Measurements from ENCODE around the gene ATP1B2. TPM values are rescaled to one million over a fixed set of nuclear protein-coding genes. Genes with fewer than 3 reads are reported as not detected.

ATP1B2 gene
- polyA plus RNA-seq, 1 of the 3 experiments (the other 2 are of a cell fraction) = 0.05 TPM

GRCh38 chr17:7700510-7700909 is 49.8 kb downstream of the ATP1B2 start:
- no peaks in the 10 kb centered on the region for H3K27me3 ChIP-seq (ENCODE audit: insufficient read depth)
- no peak for TF ChIP-seq MEF2A (IDR thresholded peaks at IDR 0.05; ENCODE audit: borderline replicate concordance, low read depth)
- TF ChIP-seq TCF12 (IDR thresholded peaks at IDR 0.05) = no peak
- no peak for TF ChIP-seq NFIC (IDR thresholded peaks at IDR 0.05; ENCODE audit: borderline replicate concordance)
- TF ChIP-seq RXRA (IDR thresholded peaks at IDR 0.05; ENCODE audit: borderline replicate concordance, low read depth) = no peak
- TF ChIP-seq, protein P1, sequence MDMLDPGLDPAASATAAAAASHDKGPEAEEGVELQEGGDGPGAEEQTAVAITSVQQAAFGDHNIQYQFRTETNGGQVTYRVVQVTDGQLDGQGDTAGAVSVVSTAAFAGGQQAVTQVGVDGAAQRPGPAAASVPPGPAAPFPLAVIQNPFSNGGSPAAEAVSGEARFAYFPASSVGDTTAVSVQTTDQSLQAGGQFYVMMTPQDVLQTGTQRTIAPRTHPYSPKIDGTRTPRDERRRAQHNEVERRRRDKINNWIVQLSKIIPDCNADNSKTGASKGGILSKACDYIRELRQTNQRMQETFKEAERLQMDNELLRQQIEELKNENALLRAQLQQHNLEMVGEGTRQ (IDR thresholded peaks at IDR 0.05; ENCODE audit: borderline replicate concordance, low read depth, low read length) = no peak
- no peak for TF ChIP-seq RFX5 (IDR thresholded peaks at IDR 0.05; ENCODE audit: low read length)
- TF ChIP-seq FOSL2 (IDR thresholded peaks at IDR 0.05; ENCODE audit: borderline replicate concordance, low read depth) = no peak
- no peak for TF ChIP-seq EP300 (IDR thresholded peaks at IDR 0.05; ENCODE audit: borderline replicate concordance in 1 of 2, low read depth in 1 of 2, low read length in 1 of 2)
- TF ChIP-seq TAF1 (IDR thresholded peaks at IDR 0.05; ENCODE audit: borderline replicate concordance, low read depth, low read length) = no peak
- TF ChIP-seq, protein P2, sequence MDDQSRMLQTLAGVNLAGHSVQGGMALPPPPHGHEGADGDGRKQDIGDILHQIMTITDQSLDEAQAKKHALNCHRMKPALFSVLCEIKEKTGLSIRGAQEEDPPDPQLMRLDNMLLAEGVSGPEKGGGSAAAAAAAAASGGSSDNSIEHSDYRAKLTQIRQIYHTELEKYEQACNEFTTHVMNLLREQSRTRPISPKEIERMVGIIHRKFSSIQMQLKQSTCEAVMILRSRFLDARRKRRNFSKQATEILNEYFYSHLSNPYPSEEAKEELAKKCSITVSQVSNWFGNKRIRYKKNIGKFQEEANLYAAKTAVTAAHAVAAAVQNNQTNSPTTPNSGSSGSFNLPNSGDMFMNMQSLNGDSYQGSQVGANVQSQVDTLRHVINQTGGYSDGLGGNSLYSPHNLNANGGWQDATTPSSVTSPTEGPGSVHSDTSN (IDR thresholded peaks at IDR 0.05) = no peak
- no peak for TF ChIP-seq NRF1 (IDR thresholded peaks at IDR 0.05; ENCODE audit: low read depth, low read length)
- TF ChIP-seq TEAD4 (IDR thresholded peaks at IDR 0.05; ENCODE audit: borderline replicate concordance, insufficient read depth) = no peak
- no peak for TF ChIP-seq MXI1 (IDR thresholded peaks at IDR 0.05; ENCODE audit: low read depth, low read length)
- TF ChIP-seq ZBTB33 (IDR thresholded peaks at IDR 0.05; ENCODE audit: borderline replicate concordance, low read depth) = no peak
- TF ChIP-seq, protein P3, sequence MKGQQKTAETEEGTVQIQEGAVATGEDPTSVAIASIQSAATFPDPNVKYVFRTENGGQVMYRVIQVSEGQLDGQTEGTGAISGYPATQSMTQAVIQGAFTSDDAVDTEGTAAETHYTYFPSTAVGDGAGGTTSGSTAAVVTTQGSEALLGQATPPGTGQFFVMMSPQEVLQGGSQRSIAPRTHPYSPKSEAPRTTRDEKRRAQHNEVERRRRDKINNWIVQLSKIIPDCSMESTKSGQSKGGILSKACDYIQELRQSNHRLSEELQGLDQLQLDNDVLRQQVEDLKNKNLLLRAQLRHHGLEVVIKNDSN (IDR thresholded peaks at IDR 0.05; ENCODE audit: borderline replicate concordance, low read depth) = no peak
- TF ChIP-seq, protein P4, sequence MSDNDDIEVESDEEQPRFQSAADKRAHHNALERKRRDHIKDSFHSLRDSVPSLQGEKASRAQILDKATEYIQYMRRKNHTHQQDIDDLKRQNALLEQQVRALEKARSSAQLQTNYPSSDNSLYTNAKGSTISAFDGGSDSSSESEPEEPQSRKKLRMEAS (IDR thresholded peaks at IDR 0.05; ENCODE audit: low read depth) = no peak
- 84% methylated on average over 7 of the region's 7 CpGs for WGBS (ENCODE audit: low lambda C conversion rate)
- ChIA-PET POLR2A (no interaction called here), CTCF (interaction anchor here (2.8 kb wide), 1 partner anchor 13 kb away, joined by 15 read pairs; the partner anchor contains the start of genes TP53 and WRAP53)
- H3K4me3 ChIP-seq (ENCODE audit: low read depth in 2 of 2, low read length in 1 of 2) = no peak overlapping the region
- H3K9me2 ChIP-seq = no peaks in the 10 kb centered on the region
- H2AFZ ChIP-seq (ENCODE audit: low read depth) = no peak overlapping the region
- H4K20me1 ChIP-seq (ENCODE audit: insufficient read depth) = no peaks in the 10 kb centered on the region
- no peak for DNase-seq
- peaks cover 3 to 9% of the 10 kb centered on the region in 2 experiments for H3K36me3 ChIP-seq (replicated peaks in 1 of 2; ENCODE audit: control insufficient read depth in 1 of 2, insufficient read depth in 2 of 2, low read length in 1 of 2)
- H3K4me1 ChIP-seq (ENCODE audit: control insufficient read depth in 1 of 2, insufficient read depth in 2 of 2, low read depth in 1 of 2, low read length in 1 of 2) = peaks cover 9 to 17% of the 10 kb centered on the region in 2 experiments
- no peak overlapping the region for H3K4me2 ChIP-seq
- peaks cover 2% of the 10 kb centered on the region for H3F3A ChIP-seq (replicated peaks; ENCODE audit: insufficient read depth)
- H3K27ac ChIP-seq (ENCODE audit: low read depth in 2 of 2, low read length in 1 of 2) = no peak overlapping the region
- H3K9ac ChIP-seq = no peak overlapping the region
- no peaks in the 10 kb centered on the region for H3K9me3 ChIP-seq
- no peaks in the 10 kb centered on the region for H3K79me2 ChIP-seq (ENCODE audit: insufficient read depth)
